GM12872 (cell line): ENCODE results near the gene ACOX1.

Source experiments
- TF ChIP-seq, protein P1 (sequence below): IDR thresholded peaks from 3 replicates; pipeline ENCODE4 v1.5.1; 2011; ENCODE audit warnings: low read depth, mild to moderate bottlenecking, low read length, moderate library complexity; ENCODE audit not compliant: insufficient read depth

Gene ACOX1

DNA sequence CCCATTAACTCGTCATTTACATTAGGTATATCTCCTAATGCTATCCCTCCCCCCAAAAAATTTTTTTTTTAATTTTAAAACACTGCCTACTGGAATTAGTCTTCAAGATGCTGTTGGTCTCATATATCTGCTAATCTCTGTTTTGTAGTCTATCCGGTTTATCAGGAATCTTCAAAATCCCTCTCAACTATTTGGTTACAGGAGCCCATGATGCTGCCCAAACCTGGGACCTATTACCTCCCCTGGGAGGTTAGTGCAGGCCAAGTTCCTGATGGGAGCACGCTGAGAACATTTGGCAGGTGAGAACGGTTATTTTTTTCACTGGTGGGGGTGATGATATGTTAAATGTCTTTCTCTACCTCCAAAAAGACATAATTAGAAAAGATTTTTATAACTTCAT is 7.0 kb upstream of the ACOX1 start:
- TF ChIP-seq, protein P1, sequence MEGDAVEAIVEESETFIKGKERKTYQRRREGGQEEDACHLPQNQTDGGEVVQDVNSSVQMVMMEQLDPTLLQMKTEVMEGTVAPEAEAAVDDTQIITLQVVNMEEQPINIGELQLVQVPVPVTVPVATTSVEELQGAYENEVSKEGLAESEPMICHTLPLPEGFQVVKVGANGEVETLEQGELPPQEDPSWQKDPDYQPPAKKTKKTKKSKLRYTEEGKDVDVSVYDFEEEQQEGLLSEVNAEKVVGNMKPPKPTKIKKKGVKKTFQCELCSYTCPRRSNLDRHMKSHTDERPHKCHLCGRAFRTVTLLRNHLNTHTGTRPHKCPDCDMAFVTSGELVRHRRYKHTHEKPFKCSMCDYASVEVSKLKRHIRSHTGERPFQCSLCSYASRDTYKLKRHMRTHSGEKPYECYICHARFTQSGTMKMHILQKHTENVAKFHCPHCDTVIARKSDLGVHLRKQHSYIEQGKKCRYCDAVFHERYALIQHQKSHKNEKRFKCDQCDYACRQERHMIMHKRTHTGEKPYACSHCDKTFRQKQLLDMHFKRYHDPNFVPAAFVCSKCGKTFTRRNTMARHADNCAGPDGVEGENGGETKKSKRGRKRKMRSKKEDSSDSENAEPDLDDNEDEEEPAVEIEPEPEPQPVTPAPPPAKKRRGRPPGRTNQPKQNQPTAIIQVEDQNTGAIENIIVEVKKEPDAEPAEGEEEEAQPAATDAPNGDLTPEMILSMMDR, result no peak

GRCh38 chr17:75983501-75984181 is 4.7 kb upstream of the ACOX1 start:
- TF ChIP-seq, protein P1, result no peak

DNA sequence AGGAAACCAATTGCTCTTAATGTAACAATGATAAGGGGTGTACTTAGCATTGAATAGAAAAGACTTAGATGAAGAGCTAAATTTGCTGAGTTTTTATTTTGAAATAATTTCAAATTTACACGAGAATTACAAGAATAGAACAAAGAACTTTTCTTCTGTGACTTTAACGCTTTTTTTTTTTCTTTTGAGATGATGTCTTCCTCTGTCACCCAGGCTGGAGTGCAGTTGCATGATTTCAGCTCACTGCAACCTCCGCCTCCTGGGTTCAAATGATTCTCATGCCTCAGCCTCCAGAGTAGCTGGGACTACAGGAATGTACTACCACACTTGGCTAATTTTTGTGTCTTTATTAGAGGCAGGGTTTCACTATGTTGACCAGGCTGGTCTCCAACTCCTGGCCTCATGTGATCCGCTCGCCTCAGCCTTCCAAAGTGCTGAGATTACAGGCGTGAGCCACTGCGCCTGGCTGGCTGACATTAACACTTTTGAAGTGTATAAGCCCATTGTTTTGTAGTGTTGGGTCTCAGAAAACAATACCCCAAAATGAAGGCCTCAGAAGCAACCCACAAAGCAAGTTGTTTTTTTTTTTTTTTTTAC is 2.2 kb upstream of the ACOX1 start:
- TF ChIP-seq, protein P1, result no peak

GRCh38 chr17:75980188-75981018 is 1.4 kb upstream of the ACOX1 start:
- TF ChIP-seq, protein P1, result no peak

GRCh38 chr17:75979705-75980187 is 780 bp upstream of the ACOX1 start:
- TF ChIP-seq, protein P1, result no peak

GRCh38 chr17:75976175-75976848 is 2.7 kb downstream of the ACOX1 start:
- TF ChIP-seq, protein P1, result no peak

GRCh38 chr17:75975757-75976174 is 3.2 kb downstream of the ACOX1 start:
- TF ChIP-seq, protein P1, result no peak
